SH-SY5Y (cell line): ENCODE measurements around the gene YY1.

Experiments
- GATA2 ChIP-seq: IDR thresholded peaks from 2 replicates; pipeline ENCODE4 v1.6.1; 2011; ENCODE audit warnings: mild to moderate bottlenecking, low read depth, low read length
- GATA3 ChIP-seq: IDR thresholded peaks from 2 replicates; pipeline ENCODE4 v1.6.1; 2011; ENCODE audit warnings: low read depth, mild to moderate bottlenecking, low read length, moderate library complexity

The YY1 gene

GRCh38 chr14:100225169-100225568, 13.8 kb upstream of the YY1 start:
- no peak for TF ChIP-seq GATA2
- no peak for TF ChIP-seq GATA3

DNA sequence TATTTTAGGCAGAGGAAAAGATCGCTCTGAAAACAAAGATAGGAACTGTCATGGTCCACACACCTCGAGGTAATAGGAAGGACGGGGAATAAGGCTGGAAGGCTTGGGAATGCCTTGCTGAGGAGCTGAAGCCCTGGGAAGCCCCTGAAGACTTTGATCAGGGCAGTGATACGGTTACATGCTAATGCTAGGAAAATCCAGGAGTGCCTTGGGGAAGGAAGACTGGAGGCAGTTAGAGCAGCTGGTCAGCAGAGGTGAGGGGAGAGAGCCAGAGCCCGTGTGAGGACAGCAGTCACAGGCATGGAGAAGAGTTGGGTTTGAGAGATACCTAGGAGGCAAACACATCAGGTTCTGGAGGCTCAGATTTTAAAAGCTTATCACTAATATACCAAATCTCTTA, 8.6 kb upstream of the YY1 start:
- TF ChIP-seq GATA3 (no peak), GATA2 (no peak)

DNA sequence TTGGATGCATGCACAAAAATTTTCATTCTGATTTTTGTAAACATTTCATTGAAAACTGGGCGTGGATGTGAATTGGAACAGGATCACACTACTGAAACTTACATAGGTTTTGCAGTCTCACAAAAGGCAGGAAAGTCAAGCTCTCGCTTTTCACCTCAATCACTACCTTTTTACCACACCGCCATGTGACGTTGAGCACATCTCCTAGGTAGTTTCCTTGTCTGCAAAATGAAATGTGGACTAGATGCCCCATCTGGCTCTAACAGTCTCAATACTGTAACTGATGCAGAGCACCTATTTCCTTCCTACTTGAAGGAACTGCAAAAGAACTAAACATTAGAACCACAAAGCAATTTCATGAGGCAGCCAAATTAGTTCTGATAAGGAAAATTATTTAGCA, 4.4 kb upstream of the YY1 start:
- no peak for TF ChIP-seq GATA3
- TF ChIP-seq GATA2, result no peak

- no peak for TF ChIP-seq GATA2
- TF ChIP-seq GATA3, result no peak
Observed at GRCh38 chr14:100236881-100237280, 2.1 kb upstream of the YY1 start.

DNA sequence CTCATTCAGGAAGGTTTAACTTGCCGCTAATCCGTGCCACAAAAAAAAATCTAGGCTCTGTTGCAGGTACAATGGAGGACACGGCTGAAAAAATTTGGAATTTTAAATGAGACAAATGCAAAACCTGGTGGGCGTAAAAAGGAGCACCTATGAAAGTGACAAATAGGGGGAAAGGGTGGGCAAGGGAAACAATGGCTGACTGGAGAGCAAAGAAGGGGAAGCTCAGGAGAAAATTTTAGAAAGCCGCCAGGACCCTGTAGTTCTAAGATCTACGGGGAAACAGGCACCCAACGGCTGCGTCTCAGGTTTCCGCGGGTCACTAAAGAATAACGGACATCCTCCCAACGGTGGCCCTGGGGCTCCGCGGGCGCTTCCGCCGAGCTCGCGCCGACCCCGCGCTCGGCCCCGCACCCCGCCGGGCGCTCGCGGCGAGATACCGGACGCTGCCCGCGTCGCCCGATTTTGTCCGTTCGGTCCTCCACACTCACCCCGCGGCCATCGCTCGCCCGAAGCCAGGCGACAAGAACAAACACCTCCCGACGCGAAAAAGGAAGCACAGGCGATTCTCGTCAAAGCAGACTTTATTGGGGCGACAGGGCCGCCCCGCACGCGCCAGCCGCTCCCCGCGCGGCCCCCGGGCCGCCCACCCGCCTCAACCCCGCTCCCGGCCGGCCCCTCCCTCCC, 1.1 kb upstream of the YY1 start:
- TF ChIP-seq GATA3 (no peak), GATA2 (no peak)

GRCh38 chr14:100239211-100239839, 381 bp downstream of the YY1 start:
- no peak for TF ChIP-seq GATA3
- TF ChIP-seq GATA2, result no peak

DNA sequence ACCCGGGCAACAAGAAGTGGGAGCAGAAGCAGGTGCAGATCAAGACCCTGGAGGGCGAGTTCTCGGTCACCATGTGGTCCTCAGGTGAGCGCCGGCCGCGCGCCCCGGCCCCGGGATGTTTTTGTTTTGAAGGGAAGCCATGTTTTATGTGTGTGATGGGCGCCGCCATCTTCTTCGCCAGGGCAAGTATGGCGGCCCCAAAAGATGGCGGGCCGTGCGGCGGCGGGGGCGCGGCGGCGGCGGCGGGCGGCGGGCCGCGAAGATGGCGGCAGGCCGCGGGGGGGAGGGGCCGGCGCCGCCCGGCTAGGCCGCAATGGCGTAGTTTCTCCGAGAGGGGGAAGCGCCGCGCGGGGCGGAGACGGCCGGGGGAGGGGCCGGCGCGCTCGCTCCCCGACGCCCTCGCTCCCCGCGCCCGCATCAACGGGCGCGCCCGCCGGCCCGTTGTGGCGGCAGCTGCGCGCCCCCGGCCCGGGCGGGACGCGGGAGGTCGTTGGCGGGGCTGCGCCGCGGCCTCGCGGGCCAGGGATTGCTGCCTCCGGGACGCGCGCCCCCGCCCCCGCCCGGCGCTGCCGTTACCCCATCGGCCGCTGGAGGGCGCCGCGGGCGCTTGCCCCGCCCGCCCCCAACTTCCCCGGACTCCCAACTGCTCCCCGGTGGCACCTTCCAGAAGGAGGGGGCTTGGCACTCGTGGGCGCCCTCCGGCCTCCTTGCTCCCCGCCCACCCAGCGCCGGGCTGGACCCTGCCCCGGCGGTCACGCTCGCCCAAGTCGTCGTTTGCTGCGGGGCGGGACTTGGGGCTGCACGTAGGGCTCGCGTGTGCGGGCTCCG, 1.1 kb downstream of the YY1 start:
- TF ChIP-seq GATA2, result no peak
- no peak for TF ChIP-seq GATA3

- TF ChIP-seq GATA2 (no peak), GATA3 (no peak)
Observed at GRCh38 chr14:100240668-100241032, 1.7 kb downstream of the YY1 start.

GRCh38 chr14:100241279-100241678, 2.3 kb downstream of the YY1 start:
- TF ChIP-seq GATA2, result no peak
- TF ChIP-seq GATA3, result no peak

DNA sequence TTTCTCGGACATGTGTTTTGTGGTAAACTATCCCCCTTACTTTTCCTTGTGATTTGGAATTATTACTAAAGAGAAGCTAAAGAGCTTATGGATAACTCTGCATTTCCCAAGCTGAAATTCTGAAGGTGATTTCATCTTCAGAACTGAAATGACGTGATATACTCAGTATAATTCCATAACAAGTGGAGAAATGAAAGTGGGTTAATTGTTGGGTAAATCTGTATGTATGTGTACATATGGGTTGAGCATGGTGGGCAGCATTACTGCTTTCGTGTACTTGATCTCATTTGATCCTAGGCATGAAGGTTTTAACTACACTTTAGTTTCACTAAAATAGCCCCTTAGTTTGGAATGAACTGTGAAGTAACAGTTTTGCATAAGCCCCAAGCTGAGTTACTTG, 4.1 kb downstream of the YY1 start:
- TF ChIP-seq GATA2 (no peak), GATA3 (no peak)

GRCh38 chr14:100246809-100247428, 8.0 kb downstream of the YY1 start:
- no peak for TF ChIP-seq GATA2

DNA sequence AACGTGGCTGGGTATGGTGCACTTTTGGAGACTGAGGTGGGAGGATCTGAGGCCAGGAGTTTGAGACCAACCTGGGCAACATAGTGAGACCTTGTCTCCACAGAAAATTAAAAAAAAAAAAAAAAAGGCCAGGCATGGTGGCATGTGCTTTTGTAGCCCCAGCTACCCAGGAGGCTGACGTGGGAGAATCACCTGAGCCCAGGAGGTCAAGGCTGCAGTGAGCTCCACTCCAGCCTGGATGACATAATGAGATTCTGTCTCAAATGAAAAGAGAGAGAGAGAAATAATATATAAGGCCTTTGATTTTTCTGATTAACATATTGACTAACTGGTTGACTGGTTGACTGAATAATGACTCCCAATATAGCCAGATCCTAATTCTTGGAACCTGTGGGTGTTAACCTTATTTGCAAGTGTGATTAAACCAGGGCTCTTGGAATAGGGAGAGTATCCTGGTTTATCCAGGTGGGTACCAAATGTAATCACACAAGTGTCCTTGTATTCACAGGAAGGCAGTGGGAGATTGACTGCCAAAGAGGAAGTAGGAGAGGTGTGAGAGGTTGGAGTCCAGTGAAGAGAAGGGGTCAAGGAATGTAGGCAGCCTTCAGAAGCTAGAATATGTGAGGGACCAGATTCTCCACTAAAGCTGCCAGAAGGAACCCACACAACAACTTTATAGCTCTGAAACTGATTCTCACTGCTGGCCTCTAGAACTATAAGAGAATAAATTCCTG, 12.0 kb downstream of the YY1 start:
- TF ChIP-seq GATA2 (no peak), GATA3 (no peak)

GRCh38 chr14:100252684-100253083, 13.7 kb downstream of the YY1 start:
- TF ChIP-seq GATA3, result no peak
- no peak for TF ChIP-seq GATA2
